Omental fat pad (tissue), 4 donors: ENCODE data around the gene HES1. TPM values are rescaled to one million over a fixed set of nuclear protein-coding genes. Genes with fewer than 3 reads are reported as not detected.

ENCODE experiments used
- ATAC-seq: fragments of 150-250 bp; one replicate; pipeline ENCODE4 v1.9.1; 2016; ENCODE audit warnings: mild to moderate bottlenecking, moderate library complexity; ENCODE audit not compliant: low FRiP score
- DNase-seq: peaks from one replicate; pipeline ENCODE4 v3.0.0-alpha.2; 2019; ENCODE audit warnings: low spot score
- total RNA-seq, 4 donors: library from RNA; depleted of rRNA; stranded (reverse); fragments of >200 nt; gene quantifications; one replicate each; pipeline ENCODE4 v1.1.0, GENCODE V29; 2016
- TF ChIP-seq, protein P1 (sequence below), 3 donors: fragments of 450-650 bp; IDR thresholded peaks; one replicate each; pipeline ENCODE4 v1.5.1; 2016 to 2017; ENCODE audit warnings: antibody characterized with exemption in 3 of 3, mild to moderate bottlenecking in 3 of 3, moderate library complexity in 2 of 3

HES1 gene
- total RNA-seq, 4 donors from 2014 or later: 8.3 to 23.9 (median 12.7) TPM

DNA sequence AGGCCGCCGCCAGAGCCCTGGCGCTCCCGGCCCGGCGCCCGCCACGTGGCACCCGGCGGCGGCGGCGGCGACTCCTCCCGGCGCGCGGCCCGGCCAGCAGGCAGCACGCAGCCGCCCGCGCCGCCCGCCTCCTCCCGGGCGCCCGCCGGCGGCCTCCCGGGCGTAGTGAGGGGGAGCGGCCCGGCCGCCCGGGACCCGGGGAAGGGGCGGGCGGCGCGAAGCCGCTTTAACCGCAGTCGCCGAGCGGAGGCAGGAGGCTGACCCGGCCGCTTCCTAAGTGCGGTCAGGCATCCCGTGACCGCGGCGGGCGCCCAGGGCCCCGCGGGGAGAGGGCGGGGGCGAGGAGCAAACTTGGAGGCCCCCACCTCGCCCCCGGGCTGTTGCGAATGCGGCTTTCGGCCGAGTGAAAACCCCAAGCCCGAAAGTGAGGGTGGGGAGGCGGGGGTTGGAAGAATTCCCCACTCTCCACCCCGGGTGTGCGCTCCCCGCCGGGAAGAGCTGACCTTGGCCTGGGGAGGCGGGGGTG, 1.7 kb upstream of the HES1 start:
- DNase-seq (no peak), ATAC-seq (peak; percentile 0)

DNA sequence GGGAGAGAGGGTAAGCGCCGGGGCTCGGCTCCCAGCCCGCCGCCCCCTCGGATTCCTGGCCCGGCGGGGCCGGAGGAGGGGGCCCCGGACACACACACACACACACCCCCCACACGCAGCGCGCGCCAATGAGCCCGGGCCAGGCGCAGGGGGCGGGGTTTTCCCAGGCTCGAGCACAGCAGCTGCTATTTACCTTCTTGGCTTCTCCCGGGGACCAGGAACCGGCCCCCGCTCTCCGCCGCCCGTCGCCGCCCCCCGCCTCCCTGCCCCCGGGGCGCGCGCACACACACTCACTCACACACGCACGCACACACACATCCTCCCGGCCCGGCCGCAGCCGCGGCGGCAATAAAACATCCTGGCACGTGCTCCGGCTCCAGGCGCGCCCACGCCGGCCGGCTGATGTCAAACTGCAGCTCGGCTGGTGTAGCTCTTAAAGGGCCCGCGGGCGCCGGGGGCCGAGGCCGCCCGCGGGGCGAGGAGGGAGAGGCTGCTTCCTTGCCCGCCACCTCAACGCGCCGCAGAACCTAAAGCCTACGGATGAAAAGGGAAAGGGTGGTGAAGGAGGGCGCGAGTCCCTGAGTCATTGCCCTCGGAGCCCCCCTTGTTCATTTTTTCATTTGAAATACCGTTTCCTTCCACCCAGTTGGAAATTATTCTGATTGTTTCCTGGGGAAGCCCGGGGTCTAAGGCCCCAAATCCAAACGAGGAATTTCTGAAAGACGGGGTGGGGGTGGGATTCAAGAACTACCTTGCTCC, 1.0 kb upstream of the HES1 start:
- ATAC-seq (peak; percentile 67), DNase-seq (peak; percentile 66)
- TF ChIP-seq, protein P1, sequence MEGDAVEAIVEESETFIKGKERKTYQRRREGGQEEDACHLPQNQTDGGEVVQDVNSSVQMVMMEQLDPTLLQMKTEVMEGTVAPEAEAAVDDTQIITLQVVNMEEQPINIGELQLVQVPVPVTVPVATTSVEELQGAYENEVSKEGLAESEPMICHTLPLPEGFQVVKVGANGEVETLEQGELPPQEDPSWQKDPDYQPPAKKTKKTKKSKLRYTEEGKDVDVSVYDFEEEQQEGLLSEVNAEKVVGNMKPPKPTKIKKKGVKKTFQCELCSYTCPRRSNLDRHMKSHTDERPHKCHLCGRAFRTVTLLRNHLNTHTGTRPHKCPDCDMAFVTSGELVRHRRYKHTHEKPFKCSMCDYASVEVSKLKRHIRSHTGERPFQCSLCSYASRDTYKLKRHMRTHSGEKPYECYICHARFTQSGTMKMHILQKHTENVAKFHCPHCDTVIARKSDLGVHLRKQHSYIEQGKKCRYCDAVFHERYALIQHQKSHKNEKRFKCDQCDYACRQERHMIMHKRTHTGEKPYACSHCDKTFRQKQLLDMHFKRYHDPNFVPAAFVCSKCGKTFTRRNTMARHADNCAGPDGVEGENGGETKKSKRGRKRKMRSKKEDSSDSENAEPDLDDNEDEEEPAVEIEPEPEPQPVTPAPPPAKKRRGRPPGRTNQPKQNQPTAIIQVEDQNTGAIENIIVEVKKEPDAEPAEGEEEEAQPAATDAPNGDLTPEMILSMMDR (IDR thresholded peaks at IDR 0.05): no peak

More for the DNA sequence above, 1.7 kb upstream of the HES1 start:
- TF ChIP-seq, protein P1 (IDR thresholded peaks at IDR 0.05): no peak

DNA sequence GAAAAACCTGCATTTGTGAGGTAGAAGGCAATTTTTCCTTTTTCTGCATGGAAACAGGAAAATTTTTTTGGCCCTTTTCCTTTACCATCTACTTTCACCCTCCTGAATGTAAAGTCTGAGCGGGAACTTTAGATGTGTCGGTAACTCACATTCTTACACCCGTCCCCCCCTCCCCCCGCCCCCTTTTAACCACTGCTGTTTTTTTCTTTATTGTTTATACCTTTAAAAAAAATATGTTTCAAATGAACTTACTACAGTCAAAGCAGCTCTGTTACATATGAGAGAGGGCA, 487 bp upstream of the HES1 start:
- ATAC-seq (no peak), DNase-seq (no peak)
- TF ChIP-seq, protein P1 (IDR thresholded peaks at IDR 0.05): no peak

DNA sequence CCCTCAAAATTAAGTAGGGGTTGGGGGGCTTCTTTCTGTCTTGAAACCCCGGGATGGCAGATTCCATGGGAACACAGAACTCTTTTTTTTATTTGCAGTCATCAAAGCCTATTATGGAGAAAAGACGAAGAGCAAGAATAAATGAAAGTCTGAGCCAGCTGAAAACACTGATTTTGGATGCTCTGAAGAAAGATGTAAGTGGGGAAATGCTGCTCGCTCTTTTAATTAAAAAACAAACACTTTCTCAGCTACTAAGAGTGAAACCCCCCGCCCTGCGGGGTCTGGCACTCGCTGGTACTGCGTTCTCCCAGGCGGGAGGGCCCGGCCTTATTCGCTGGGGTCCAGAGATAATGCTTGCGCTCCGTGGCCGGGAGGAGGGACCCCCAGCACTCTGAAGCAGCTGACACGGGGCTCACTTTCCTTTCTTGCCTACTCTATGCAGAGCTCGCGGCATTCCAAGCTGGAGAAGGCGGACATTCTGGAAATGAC, 615 bp downstream of the HES1 start:
- no peak for ATAC-seq
- DNase-seq: no peak
- TF ChIP-seq, protein P1 (IDR thresholded peaks at IDR 0.05): no peak

DNA sequence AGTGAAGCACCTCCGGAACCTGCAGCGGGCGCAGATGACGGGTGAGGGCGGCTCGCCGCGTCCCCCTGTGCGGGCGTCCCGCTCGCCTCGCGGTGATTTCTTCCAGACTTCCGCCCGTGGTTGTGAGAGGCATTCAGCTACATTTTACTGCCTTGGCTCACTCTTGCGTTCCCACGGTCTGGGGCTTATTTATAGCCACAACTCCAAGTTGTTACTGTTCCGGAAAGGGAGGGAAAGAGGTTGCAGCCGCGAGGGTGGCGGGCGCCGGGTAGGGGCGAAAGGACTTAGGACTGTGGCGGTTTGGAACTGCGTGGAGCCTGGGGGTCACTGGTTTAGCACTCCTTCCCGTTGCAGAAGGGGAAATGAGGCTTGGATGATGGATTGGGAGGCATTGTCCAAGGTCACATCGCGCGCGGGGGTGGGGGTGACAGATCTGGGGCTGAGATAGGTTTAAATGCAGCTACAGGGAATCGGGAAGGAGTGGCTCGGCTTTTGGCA, 1.1 kb downstream of the HES1 start:
- no peak for DNase-seq
- ATAC-seq: no peak
- TF ChIP-seq, protein P1 (IDR thresholded peaks at IDR 0.05): no peak

DNA sequence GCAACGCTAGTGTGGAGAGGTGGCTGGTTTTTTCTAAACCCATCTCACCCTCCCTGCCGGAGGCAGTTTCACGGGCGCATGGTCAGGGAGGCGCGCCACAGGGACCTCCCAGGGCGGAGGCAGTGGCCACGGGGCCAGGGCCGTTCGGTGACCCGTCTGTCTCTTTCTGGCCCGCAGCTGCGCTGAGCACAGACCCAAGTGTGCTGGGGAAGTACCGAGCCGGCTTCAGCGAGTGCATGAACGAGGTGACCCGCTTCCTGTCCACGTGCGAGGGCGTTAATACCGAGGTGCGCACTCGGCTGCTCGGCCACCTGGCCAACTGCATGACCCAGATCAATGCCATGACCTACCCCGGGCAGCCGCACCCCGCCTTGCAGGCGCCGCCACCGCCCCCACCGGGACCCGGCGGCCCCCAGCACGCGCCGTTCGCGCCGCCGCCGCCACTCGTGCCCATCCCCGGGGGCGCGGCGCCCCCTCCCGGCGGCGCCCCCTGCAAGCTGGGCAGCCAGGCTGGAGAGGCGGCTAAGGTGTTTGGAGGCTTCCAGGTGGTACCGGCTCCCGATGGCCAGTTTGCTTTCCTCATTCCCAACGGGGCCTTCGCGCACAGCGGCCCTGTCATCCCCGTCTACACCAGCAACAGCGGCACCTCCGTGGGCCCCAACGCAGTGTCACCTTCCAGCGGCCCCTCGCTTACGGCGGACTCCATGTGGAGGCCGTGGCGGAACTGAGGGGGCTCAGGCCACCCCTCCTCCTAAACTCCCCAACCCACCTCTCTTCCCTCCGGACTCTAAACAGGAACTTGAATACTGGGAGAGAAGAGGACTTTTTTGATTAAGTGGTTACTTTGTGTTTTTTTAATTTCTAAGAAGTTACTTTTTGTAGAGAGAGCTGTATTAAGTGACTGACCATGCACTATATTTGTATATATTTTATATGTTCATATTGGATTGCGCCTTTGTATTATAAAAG, 1.8 kb downstream of the HES1 start:
- no peak for ATAC-seq

More for the DNA sequence above, 1.8 kb downstream of the HES1 start:
- TF ChIP-seq, protein P1 (IDR thresholded peaks at IDR 0.05): no peak
- no peak for DNase-seq
